OCI-LY7 (cell line): Measurements from ENCODE around the gene LRP3. TPM values are rescaled to one million over a fixed set of nuclear protein-coding genes. Genes with fewer than 3 reads are reported as not detected.

Experiments
- BruUV-seq: library from RNA; stranded (reverse); fragments of 400-500 nt; replicated peaks from 2 replicates; lab custom pipeline; 2021; lab: Mats Ljungman, UMichigan
- CTCF ChIA-PET: fragments of 300-600 bp; sonication (Branson Sonifier 250); formaldehyde crosslinking; loops from one replicate; lab custom pipeline; 2022; ENCODE audit warnings: antibody characterized with exemption; ENCODE audit not compliant: unreplicated experiment; lab: Charles Lee
- POLR2A ChIA-PET: fragments of 300-600 bp; sonication (Branson Sonifier 250); formaldehyde crosslinking; loops from one replicate; lab custom pipeline; 2022; ENCODE audit warnings: antibody characterized with exemption; lab: Charles Lee
- DNase-seq: peaks from one replicate; pipeline ENCODE4 v3.0.0-alpha.2; 2015; ENCODE audit warnings: low spot score
- H2AFZ ChIP-seq: fragments of 200-600 bp; sonication (generic), shearing (Covaris generic); 2 replicates; pipeline ENCODE4 v1.6.1; 2014; ENCODE audit warnings: mild to moderate bottlenecking, antibody characterized with exemption, low read length, moderate library complexity
- H3K27ac ChIP-seq: fragments of 200-600 bp; sonication (generic); 2 replicates; pipeline ENCODE4 v1.5.1; 2014; ENCODE audit warnings: mixed run types, low read depth, mild to moderate bottlenecking, moderate library complexity, low read length, inconsistent platforms; ENCODE audit not compliant: poor library complexity, severe bottlenecking
- H3K36me3 ChIP-seq: fragments of 200-600 bp; sonication (generic); 2 replicates; pipeline ENCODE4 v1.6.1; 2014; ENCODE audit warnings: mild to moderate bottlenecking, antibody characterized with exemption, low read length, moderate library complexity, mixed read lengths; ENCODE audit not compliant: insufficient read depth
- H3K4me1 ChIP-seq: fragments of 200-600 bp; sonication (generic); 2 replicates; pipeline ENCODE4 v1.5.1; 2014; ENCODE audit warnings: mild to moderate bottlenecking, low read length; ENCODE audit not compliant: insufficient read depth, poor library complexity, severe bottlenecking
- H3K4me2 ChIP-seq: fragments of 200-600 bp; sonication (generic); 2 replicates; pipeline ENCODE4 v1.6.1; 2014; ENCODE audit warnings: mild to moderate bottlenecking, low read length
- H3K4me3 ChIP-seq: fragments of 200-600 bp; sonication (generic); 2 replicates; pipeline ENCODE4 v1.5.1; 2014; ENCODE audit warnings: mild to moderate bottlenecking, low read depth, low read length; ENCODE audit not compliant: poor library complexity, severe bottlenecking
- H3K79me2 ChIP-seq: fragments of 200-600 bp; sonication (generic); 2 replicates; pipeline ENCODE4 v1.6.1; 2016; ENCODE audit warnings: low read depth, mild to moderate bottlenecking, low read length, moderate library complexity, mixed read lengths; ENCODE audit not compliant: insufficient read depth
- H3K9me2 ChIP-seq: fragments of 200-600 bp; sonication (generic); 2 replicates; pipeline ENCODE4 v1.6.1; 2016; ENCODE audit warnings: mild to moderate bottlenecking, low read length, mixed read lengths; ENCODE audit not compliant: insufficient read depth
- H3K9me3 ChIP-seq: fragments of 200-600 bp; sonication (generic); 2 replicates; pipeline ENCODE4 v1.6.1; 2014; ENCODE audit warnings: mild to moderate bottlenecking, mixed run types, low read length, mixed read lengths
- H4K20me1 ChIP-seq: fragments of 200-600 bp; sonication (generic); 2 replicates; pipeline ENCODE4 v1.6.1; 2014; ENCODE audit warnings: mild to moderate bottlenecking, antibody characterized with exemption, low read length, moderate library complexity, mixed read lengths; ENCODE audit not compliant: insufficient read depth
- EZH2phosphoT487 ChIP-seq: fragments of 200-600 bp; sonication (generic); IDR thresholded peaks from 2 replicates; pipeline ENCODE4 v1.6.1; 2018; ENCODE audit warnings: low read depth, borderline replicate concordance, mild to moderate bottlenecking, mixed run types, antibody characterized with exemption, low read length, moderate library complexity, mixed read lengths
- intact Hi-C: fragments of 100-400 bp; cut with micrococcal nuclease; formaldehyde crosslinking; loops from one replicate; pipeline ENCODE4 v1.10.0; 2022; ENCODE audit not compliant: unreplicated experiment
- total RNA-seq, 2 experiments: library from RNA; depleted of rRNA in 1 of 2; stranded (reverse); fragments of >200 nt in 1 of 2; shearing (Covaris generic) in 1 of 2; gene quantifications; 2 replicates each; pipeline ENCODE4 v1.2.3, GENCODE V29; 2014 to 2022
- TF ChIP-seq, protein P1 (sequence below): fragments of 200-600 bp; sonication (generic); conservative IDR thresholded peaks from 2 replicates; pipeline ENCODE4 v1.5.1; 2014; ENCODE audit warnings: mild to moderate bottlenecking, antibody characterized with exemption, low read length, moderate library complexity, mixed read lengths

LRP3 gene
- total RNA-seq, 2 experiments from 2014 or later: not detected

DNA sequence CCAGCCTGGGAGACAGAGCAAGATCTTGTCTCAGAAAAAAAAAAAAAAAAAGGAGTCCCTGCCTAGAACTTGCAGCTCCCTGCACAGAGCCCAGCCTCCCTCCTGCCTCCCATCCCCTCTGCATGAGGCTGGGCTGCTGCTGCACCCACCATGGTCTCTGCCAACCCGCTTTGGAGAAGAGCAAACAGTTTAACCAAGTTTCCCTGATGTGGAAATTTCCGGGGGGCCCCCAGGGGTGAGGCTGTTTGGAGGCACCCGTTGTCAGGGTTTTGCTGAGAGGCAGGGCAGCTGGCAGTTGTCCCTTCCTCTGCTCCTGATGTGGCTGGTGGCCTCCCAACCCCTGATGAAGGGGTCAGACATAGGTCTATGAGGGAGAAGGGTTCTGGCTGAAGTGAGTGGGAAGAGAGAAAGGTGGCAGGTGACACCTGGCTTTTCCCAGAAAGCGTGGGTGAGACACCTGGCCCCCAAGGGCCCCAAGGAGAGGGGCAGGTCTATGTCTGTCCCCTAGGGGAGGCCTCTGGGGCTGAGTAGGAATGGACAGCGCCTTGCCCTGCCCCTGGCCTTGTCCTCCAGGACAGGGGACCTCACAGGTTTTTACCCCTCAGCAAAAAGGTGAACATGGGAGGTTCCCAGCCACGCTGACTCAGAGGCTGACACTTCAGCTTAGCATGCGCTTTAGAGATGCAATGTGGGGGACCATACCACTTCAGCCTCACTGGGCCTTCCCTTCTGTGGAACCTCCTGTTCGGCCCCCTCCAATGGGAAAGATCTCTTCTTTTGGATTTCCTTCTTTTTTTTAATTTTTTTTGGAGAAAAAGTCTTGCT lies 5.5 kb downstream of the LRP3 start:
- Histone ChIP-seq H3K4me1 (no peaks in the 10 kb centered on the region), H2AFZ (no peak overlapping the region), H3K4me3 (no peak overlapping the region), H4K20me1 (no peaks in the 10 kb centered on the region), H3K79me2 (no peaks in the 10 kb centered on the region), H3K27ac (no peak overlapping the region), H3K9me3 (no peaks in the 10 kb centered on the region), H3K4me2 (no peak overlapping the region), H3K9me2 (no peaks in the 10 kb centered on the region), H3K36me3 (no peaks in the 10 kb centered on the region)
- DNase-seq: no peak
- intact Hi-C loops: no loop called here
- TF ChIP-seq, protein P1, sequence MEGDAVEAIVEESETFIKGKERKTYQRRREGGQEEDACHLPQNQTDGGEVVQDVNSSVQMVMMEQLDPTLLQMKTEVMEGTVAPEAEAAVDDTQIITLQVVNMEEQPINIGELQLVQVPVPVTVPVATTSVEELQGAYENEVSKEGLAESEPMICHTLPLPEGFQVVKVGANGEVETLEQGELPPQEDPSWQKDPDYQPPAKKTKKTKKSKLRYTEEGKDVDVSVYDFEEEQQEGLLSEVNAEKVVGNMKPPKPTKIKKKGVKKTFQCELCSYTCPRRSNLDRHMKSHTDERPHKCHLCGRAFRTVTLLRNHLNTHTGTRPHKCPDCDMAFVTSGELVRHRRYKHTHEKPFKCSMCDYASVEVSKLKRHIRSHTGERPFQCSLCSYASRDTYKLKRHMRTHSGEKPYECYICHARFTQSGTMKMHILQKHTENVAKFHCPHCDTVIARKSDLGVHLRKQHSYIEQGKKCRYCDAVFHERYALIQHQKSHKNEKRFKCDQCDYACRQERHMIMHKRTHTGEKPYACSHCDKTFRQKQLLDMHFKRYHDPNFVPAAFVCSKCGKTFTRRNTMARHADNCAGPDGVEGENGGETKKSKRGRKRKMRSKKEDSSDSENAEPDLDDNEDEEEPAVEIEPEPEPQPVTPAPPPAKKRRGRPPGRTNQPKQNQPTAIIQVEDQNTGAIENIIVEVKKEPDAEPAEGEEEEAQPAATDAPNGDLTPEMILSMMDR: no peak
- no peak for TF ChIP-seq EZH2phosphoT487
- ChIA-PET CTCF (no interaction called here), POLR2A (interaction anchor here (0.7 kb wide), 1 partner anchor 40 kb away, joined by 3 read pairs; no protein-coding TSS in a partner anchor)
- no TSS peak for BruUV-seq

GRCh38 chr19:33201473-33201872 lies 7.3 kb downstream of the LRP3 start:
- Histone ChIP-seq H3K27ac (no peak overlapping the region), H3K79me2 (no peaks in the 10 kb centered on the region), H3K4me2 (no peak overlapping the region), H3K4me1 (no peaks in the 10 kb centered on the region), H3K4me3 (no peak overlapping the region), H4K20me1 (no peaks in the 10 kb centered on the region), H2AFZ (no peak overlapping the region), H3K9me3 (no peaks in the 10 kb centered on the region), H3K9me2 (no peaks in the 10 kb centered on the region), H3K36me3 (no peaks in the 10 kb centered on the region)
- POLR2A ChIA-PET: no interaction called here
- CTCF ChIA-PET: interaction anchor here (0.5 kb wide), 1 partner anchor 17 kb away, joined by 3 read pairs; no protein-coding TSS in a partner anchor
- BruUV-seq: no TSS peak
- TF ChIP-seq, protein P1: no peak
- TF ChIP-seq EZH2phosphoT487: no peak
- intact Hi-C loops: no loop called here
- no peak for DNase-seq
